Endothelial cell of umbilical vein (primary cell): ENCODE data around the gene TMIE. TPM values are rescaled to one million over a fixed set of nuclear protein-coding genes. Genes with fewer than 3 reads are reported as not detected.

Source experiments
- BruUV-seq: library from RNA; stranded (reverse); fragments of 400-500 nt; replicated peaks from 2 replicates; lab custom pipeline; 2021; lab: Mats Ljungman, UMichigan
- CTCF ChIA-PET: fragments of 300-600, 350-600 bp; sonication (Branson Sonifier 250); formaldehyde crosslinking; loops from one replicate; lab custom pipeline; 2021; ENCODE audit warnings: antibody characterized with exemption, inconsistent platforms; lab: Charles Lee
- POLR2A ChIA-PET: fragments of 300-600, 350-600 bp; sonication (Branson Sonifier 250); formaldehyde crosslinking; loops from one replicate; lab custom pipeline; 2021; ENCODE audit warnings: antibody characterized with exemption, inconsistent platforms; lab: Charles Lee
- DNase-seq: peaks from one replicate; pipeline ENCODE4 v3.0.0-alpha.2; 2011; ENCODE audit warnings: low read depth, low spot score
- FAIRE-seq: peaks from 2 replicates; lab custom pipeline; 2011; peaks lifted over from hg19 to GRCh38; lab: Jason Lieb, UNC
- H2AFZ ChIP-seq: 2 replicates; pipeline ENCODE4 v1.6.0; 2012; ENCODE audit warnings: low read depth, low read length, control low read depth, inconsistent platforms
- H3K27ac ChIP-seq: 2 replicates; pipeline ENCODE4 v1.5.1; 2011; ENCODE audit warnings: low read depth, mild to moderate bottlenecking, control low read depth, low read length, moderate library complexity; ENCODE audit not compliant: insufficient read depth
- H3K27me3 ChIP-seq, 2 experiments: 2 replicates each; pipeline versions ENCODE4 v1.6.0 to v1.6.1; 2011; ENCODE audit warnings: low read length in 2 of 2, mixed read lengths in 1 of 2; ENCODE audit not compliant: control insufficient read depth in 2 of 2, insufficient read depth in 2 of 2
- H3K36me3 ChIP-seq, 2 experiments: 2 replicates in 1 of 2; 3 replicates in 1 of 2; pipeline ENCODE4 v1.5.1; 2011; ENCODE audit warnings: low read length in 2 of 2, mild to moderate bottlenecking in 1 of 2, moderate library complexity in 1 of 2; ENCODE audit not compliant: control insufficient read depth in 2 of 2, insufficient read depth in 2 of 2; ENCODE audit errors: extremely low read depth in 1 of 2
- H3K4me1 ChIP-seq: 3 replicates; pipeline ENCODE4 v1.5.1; 2011; ENCODE audit warnings: mild to moderate bottlenecking, low read length; ENCODE audit not compliant: control insufficient read depth, insufficient read depth; ENCODE audit errors: extremely low read depth
- H3K4me2 ChIP-seq: 2 replicates; pipeline ENCODE4 v1.6.1; 2011; ENCODE audit warnings: low read length, control low read depth, mixed read lengths; ENCODE audit not compliant: insufficient read depth
- H3K4me3 ChIP-seq, 3 experiments: fragments of 200-600 bp in 1 of 3; sonication (generic), shearing (Covaris generic) in 1 of 3; replicated peaks in 1 of 3; 2 replicates each; pipeline ENCODE4 v1.5.1; 2011 to 2016; ENCODE audit warnings: control low read depth in 3 of 3, low read length in 3 of 3, mild to moderate bottlenecking in 2 of 3, inconsistent platforms in 1 of 3, low read depth in 1 of 3, moderate library complexity in 1 of 3; ENCODE audit not compliant: insufficient read depth in 1 of 3
- H3K79me2 ChIP-seq: 2 replicates; pipeline ENCODE4 v1.6.0; 2012; ENCODE audit warnings: low read length, inconsistent platforms; ENCODE audit not compliant: control insufficient read depth, insufficient read depth
- H3K9ac ChIP-seq: replicated peaks from 2 replicates; pipeline ENCODE3; 2011; ENCODE audit warnings: low read length, control low read depth; ENCODE audit not compliant: insufficient read depth; ENCODE audit errors: extremely low read depth
- H3K9me1 ChIP-seq: replicated peaks from 3 replicates; pipeline ENCODE4 v1.6.0; 2011; ENCODE audit warnings: mild to moderate bottlenecking, low read length; ENCODE audit not compliant: control insufficient read depth, insufficient read depth; ENCODE audit errors: extremely low read depth
- H3K9me3 ChIP-seq: replicated peaks from 2 replicates; pipeline ENCODE4 v1.5.1; 2012; ENCODE audit warnings: low read length, inconsistent platforms; ENCODE audit not compliant: control insufficient read depth, insufficient read depth
- H4K20me1 ChIP-seq: replicated peaks from 2 replicates; pipeline ENCODE3; 2011; ENCODE audit warnings: mild to moderate bottlenecking, low read length; ENCODE audit not compliant: control insufficient read depth, insufficient read depth; ENCODE audit errors: extremely low read depth
- EZH2 ChIP-seq: IDR thresholded peaks from 2 replicates; pipeline ENCODE4 v1.6.1; 2012; ENCODE audit warnings: borderline replicate concordance, low read depth, mild to moderate bottlenecking, moderate library complexity, low read length, inconsistent platforms; ENCODE audit not compliant: severe bottlenecking
- FOS ChIP-seq: IDR thresholded peaks from 2 replicates; pipeline ENCODE4 v1.6.1; 2011; ENCODE audit warnings: mild to moderate bottlenecking, low read length, moderate library complexity, borderline replicate concordance; ENCODE audit not compliant: insufficient read depth
- GATA2 ChIP-seq: IDR thresholded peaks from 2 replicates; pipeline ENCODE4 v1.7.0; 2011; ENCODE audit warnings: low read depth, mild to moderate bottlenecking, moderate library complexity, mixed read lengths, low read length; ENCODE audit not compliant: insufficient read length, insufficient read depth
- JUN ChIP-seq: IDR thresholded peaks from 2 replicates; pipeline ENCODE4 v1.6.1; 2011; ENCODE audit warnings: borderline replicate concordance, low read depth; ENCODE audit not compliant: insufficient read length, insufficient read depth
- MYC ChIP-seq: IDR thresholded peaks from one replicate; pipeline ENCODE4 v1.6.1; 2011; ENCODE audit warnings: mild to moderate bottlenecking, low read depth, low read length
- POLR2A ChIP-seq: IDR thresholded peaks from 2 replicates; pipeline ENCODE4 v1.6.1; 2012; ENCODE audit warnings: low read depth, mild to moderate bottlenecking, control low read depth, low read length
- POLR2AphosphoS5 ChIP-seq: IDR thresholded peaks from 2 replicates; pipeline ENCODE4 v1.6.1; 2012; ENCODE audit warnings: low read depth, mild to moderate bottlenecking, control low read depth, low read length, moderate library complexity; ENCODE audit not compliant: insufficient read depth
- dilution Hi-C: fragments of 300-500 bp; cut with MboI; formaldehyde crosslinking; loops from one replicate; pipeline ENCODE4 v1.15.0; 2019; ENCODE audit warnings: low sequenced_read_pairs; ENCODE audit not compliant: extremely low pct_ligation_motif_present
- intact Hi-C: fragments of 100-400 bp; cut with micrococcal nuclease; formaldehyde crosslinking; loops from one replicate; pipeline ENCODE4 v1.10.0; 2022
- polyA plus RNA-seq, 4 experiments: library from polyadenylated mRNA; depleted of rRNA in 3 of 4; stranded (reverse) in 3 of 4; unstranded in 1 of 4; fragments of >200 nt; gene quantifications; 2 replicates each; pipeline versions ENCODE4 v1.2.1 to v1.2.3, GENCODE V29; 2011 to 2012; ENCODE audit warnings: missing spikeins in 1 of 4
- total RNA-seq: library from RNA; stranded (reverse); gene quantifications from 2 replicates; pipeline ENCODE4 v1.2.3, GENCODE V29; 2021
- TF ChIP-seq, protein P1 (sequence below): IDR thresholded peaks from 2 replicates; pipeline ENCODE4 v1.6.1; 2011; ENCODE audit not compliant: insufficient read depth, insufficient read length
- TF ChIP-seq, protein P2 (sequence below), 2 donors: IDR thresholded peaks; 1 replicate in 1 of 2; 2 replicates in 1 of 2; pipeline ENCODE4 v1.5.1; 2011; ENCODE audit warnings: low read length in 2 of 2, mild to moderate bottlenecking in 2 of 2, moderate library complexity in 2 of 2, control low read depth in 1 of 2, inconsistent platforms in 1 of 2, low read depth in 1 of 2; ENCODE audit not compliant: insufficient read depth in 1 of 2; ENCODE audit errors: extremely low read depth in 1 of 2

The TMIE gene
- total and polyA plus RNA-seq, 2 donors (not counting 3 experiments of a cell fraction or from before 2014, with no cell fraction given): 0.15 to 0.27 TPM

DNA sequence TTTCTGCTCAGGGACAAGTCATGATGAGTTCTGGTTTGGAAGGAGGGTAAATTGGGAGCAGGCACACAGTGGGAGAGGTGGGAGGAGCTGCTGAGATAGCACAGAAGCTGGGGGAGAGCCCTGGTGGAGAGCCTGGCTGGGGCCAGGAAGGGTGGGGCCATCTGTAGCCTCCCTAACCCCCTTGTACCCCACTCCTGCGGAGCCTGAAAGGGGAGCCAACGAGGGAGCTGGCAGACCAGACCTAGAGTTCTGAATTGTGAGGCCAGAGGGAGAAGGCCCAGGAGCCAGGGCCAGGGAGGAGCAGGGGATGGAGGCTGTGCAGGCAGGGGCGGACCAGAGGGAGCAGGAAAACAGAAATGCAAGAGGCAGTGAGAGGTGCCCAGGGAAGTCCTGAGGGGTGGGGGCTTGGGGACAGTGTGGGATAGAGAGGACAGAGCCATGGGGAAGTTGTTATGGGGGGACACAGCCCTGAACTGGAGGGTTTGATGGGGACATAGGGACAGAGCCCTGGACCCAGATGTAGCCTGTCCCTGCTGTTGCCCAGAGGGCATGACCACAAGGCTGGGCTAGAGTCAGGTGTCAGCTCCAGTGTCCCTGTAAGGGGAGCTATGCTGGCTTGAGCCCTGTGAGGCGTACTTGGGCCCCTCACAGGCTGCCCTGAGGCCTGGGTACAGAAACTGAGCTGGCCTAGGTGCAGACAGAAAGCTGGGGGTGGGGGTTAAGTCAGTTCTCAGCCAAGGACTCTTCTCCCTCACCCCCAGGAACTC lies 1.2 kb downstream of the TMIE start:
- no peak overlapping the region for H3K4me3 ChIP-seq
- H3K79me2 ChIP-seq: no peaks in the 10 kb centered on the region
- no peak for TF ChIP-seq MYC
- peaks cover 11% of the 10 kb centered on the region for H3K4me1 ChIP-seq
- no peaks in the 10 kb centered on the region for H3K9me1 ChIP-seq
- POLR2A ChIA-PET: no interaction called here
- FAIRE-seq (no peak), DNase-seq (no peak)
- no peak overlapping the region for H2AFZ ChIP-seq
- H3K36me3 ChIP-seq: no peaks in the 10 kb centered on the region
- H4K20me1 ChIP-seq: no peaks in the 10 kb centered on the region
- dilution Hi-C loops (no loop called here), intact Hi-C loops (loop anchor here (10.0 kb wide), 2 partner anchors 292 to 672 kb away; no protein-coding TSS in a partner anchor)
- H3K9ac ChIP-seq: no peak overlapping the region
- H3K27ac ChIP-seq: no peak overlapping the region
- H3K9me3 ChIP-seq: no peaks in the 10 kb centered on the region
- H3K4me2 ChIP-seq: no peak overlapping the region
- CTCF ChIA-PET: interaction anchor here (0.9 to 3.5 kb wide), 5 partner anchors 28 to 207 kb away, joined by 3 to 26 read pairs (median 12); no protein-coding TSS in a partner anchor
- BruUV-seq: no TSS peak
- peaks cover 6 to 7% of the 10 kb centered on the region in 2 experiments for H3K27me3 ChIP-seq

DNA sequence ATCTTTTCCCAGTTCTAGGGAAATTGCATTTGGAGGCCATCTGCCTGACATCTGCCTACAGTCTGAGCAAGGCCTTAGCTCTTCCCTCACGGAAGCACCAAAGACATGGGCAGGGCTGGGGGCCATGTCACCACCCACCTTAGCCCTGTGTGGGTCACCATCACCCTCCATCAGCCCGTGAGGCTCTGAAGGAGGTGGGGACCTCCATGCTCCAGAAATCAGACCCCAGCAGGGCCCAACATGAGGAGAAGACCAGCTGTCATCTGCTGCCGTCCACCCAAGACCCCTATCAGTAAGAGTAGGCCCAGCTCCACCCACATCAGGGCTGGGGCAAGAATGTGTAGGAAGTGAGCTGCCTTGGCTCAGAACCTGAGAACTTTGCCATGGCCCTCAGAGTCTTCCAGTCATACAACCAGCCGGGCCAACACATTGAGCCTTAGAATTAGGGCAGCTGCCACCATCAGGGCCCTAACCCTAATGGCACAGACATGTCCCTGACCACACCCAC lies 1.9 kb downstream of the TMIE start:
- dilution Hi-C loops: no loop called here
- Histone ChIP-seq H3K9me1 (no peaks in the 10 kb centered on the region), H3K27ac (no peak overlapping the region), H3K9ac (no peak overlapping the region), H3K79me2 (no peaks in the 10 kb centered on the region), H2AFZ (no peak overlapping the region), H3K9me3 (no peaks in the 10 kb centered on the region), H3K27me3 (peaks cover 6 to 7% of the 10 kb centered on the region in 2 experiments), H3K36me3 (no peaks in the 10 kb centered on the region), H4K20me1 (no peaks in the 10 kb centered on the region), H3K4me1 (peaks cover 11% of the 10 kb centered on the region), H3K4me2 (no peak overlapping the region), H3K4me3 (no peak overlapping the region)
- DNase-seq: no peak
- ChIA-PET POLR2A (no interaction called here), CTCF (interaction anchor here (0.6 to 3.5 kb wide), 6 partner anchors 28 to 206 kb away, joined by 3 to 26 read pairs (median 8); no protein-coding TSS in a partner anchor)
- TF ChIP-seq GATA2 (no peak), JUN (no peak), FOS (no peak), POLR2AphosphoS5 (no peak), POLR2A (no peak), EZH2 (no peak), MYC (no peak)
- TF ChIP-seq, protein P1, sequence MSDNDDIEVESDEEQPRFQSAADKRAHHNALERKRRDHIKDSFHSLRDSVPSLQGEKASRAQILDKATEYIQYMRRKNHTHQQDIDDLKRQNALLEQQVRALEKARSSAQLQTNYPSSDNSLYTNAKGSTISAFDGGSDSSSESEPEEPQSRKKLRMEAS: no peak
- TF ChIP-seq, protein P2, sequence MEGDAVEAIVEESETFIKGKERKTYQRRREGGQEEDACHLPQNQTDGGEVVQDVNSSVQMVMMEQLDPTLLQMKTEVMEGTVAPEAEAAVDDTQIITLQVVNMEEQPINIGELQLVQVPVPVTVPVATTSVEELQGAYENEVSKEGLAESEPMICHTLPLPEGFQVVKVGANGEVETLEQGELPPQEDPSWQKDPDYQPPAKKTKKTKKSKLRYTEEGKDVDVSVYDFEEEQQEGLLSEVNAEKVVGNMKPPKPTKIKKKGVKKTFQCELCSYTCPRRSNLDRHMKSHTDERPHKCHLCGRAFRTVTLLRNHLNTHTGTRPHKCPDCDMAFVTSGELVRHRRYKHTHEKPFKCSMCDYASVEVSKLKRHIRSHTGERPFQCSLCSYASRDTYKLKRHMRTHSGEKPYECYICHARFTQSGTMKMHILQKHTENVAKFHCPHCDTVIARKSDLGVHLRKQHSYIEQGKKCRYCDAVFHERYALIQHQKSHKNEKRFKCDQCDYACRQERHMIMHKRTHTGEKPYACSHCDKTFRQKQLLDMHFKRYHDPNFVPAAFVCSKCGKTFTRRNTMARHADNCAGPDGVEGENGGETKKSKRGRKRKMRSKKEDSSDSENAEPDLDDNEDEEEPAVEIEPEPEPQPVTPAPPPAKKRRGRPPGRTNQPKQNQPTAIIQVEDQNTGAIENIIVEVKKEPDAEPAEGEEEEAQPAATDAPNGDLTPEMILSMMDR (IDR thresholded peaks at IDR 0.05; ENCODE audit: extremely low read depth in 1 of 2, insufficient read depth in 1 of 2, low read depth in 1 of 2, low read length in 2 of 2): no peak
- no peak for FAIRE-seq
- BruUV-seq: no TSS peak
- intact Hi-C loops: loop anchor here (10.0 kb wide), 2 partner anchors 292 to 672 kb away; no protein-coding TSS in a partner anchor
